Measurements from ENCODE around the gene HAUS5.

GRCh38 chr19:35585848-35586247 is 26.7 kb upstream of the HAUS5 start, which contains the start of gene PMIS2:
- TF ChIP-seq CTCF (IDR thresholded peaks at IDR 0.05) (no peak), ZFX (IDR thresholded peaks at IDR 0.05; ENCODE audit: borderline replicate concordance) (no peak)

Measured in 22Rv1 (cell line).